HG02588 (cell line): ENCODE measurements around the gene CDH4.

Experiments
- ATAC-seq: cut with Tn5 transposase; IDR thresholded peaks from one replicate; pipeline ENCODE4 v1.9.1; 2021; ENCODE audit warnings: mild to moderate bottlenecking, moderate library complexity; ENCODE audit not compliant: unreplicated experiment

The CDH4 gene

GRCh38 chr20:61548069-61548468 is 296.0 kb downstream of the CDH4 start:
- ATAC-seq: no peak

- no peak for ATAC-seq
These were observed 297.8 kb downstream of the CDH4 start for GRCh38 chr20:61549865-61550264.

GRCh38 chr20:61551401-61551800 is 299.3 kb downstream of the CDH4 start:
- ATAC-seq: no peak

DNA sequence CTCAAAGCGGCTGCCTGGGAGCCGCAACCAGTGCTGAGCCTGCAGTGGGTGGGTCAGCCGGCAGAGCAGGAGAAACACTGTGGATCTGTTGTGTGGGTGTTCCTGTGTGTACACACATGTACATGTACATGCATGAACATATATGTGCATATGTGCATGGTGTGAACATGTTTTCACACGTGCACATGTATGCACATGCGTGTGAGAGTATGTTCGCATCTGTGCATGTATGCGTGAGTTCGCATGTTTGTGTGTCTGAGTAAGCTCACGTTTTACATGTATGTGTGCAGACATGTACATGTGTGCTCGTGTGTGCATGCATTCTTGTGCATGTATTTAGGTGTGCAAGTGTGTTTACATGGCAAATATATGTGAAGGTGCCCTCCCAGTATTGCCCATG is 302.6 kb downstream of the CDH4 start:
- no peak for ATAC-seq

DNA sequence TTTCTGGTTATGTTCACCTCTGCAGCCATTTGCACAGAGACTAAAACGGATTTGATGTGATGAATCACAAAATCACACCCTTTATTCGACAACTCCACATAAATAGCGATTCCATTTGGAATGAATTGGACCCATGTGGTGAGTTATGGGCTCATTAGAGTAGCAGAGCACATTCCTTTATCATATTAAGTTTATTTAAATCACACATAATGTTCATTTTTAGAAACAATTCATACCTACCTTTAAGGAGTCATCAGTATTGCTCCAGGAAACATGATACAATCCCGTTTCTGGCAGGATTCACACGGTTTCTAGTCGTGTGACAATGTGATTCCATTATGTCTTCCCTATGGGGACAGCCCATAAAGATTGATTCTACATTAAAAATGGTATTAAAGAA is 303.5 kb downstream of the CDH4 start:
- no peak for ATAC-seq

DNA sequence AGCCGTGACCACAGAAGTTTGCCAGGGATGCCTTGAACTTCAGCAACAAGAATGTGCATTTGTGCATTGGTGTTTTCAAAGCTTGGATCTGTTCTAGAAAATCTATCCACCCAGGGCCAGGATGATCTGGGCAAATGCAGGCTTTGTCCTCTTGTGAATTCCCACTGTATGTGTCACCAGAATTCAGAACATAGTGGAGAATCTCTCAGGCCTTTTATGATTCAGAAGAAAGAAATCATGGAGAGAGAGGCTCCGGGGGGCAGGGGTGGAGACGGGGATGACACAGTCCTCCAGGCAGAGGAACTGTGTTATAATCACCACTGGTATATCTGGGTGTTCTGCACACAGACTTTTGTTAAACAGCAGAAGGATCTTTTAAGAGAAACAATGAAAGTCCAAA is 304.1 kb downstream of the CDH4 start:
- no peak for ATAC-seq

- ATAC-seq: no peak
These were observed 304.6 kb downstream of the CDH4 start for GRCh38 chr20:61556673-61557072.

GRCh38 chr20:61557621-61558020 is 305.6 kb downstream of the CDH4 start:
- no peak for ATAC-seq

- ATAC-seq: no peak
These were observed 306.7 kb downstream of the CDH4 start for GRCh38 chr20:61558726-61559125.

GRCh38 chr20:61559706-61560315 is 307.8 kb downstream of the CDH4 start:
- ATAC-seq: no peak

GRCh38 chr20:61560361-61560853 is 308.3 kb downstream of the CDH4 start:
- no peak for ATAC-seq

- no peak for ATAC-seq
These were observed 309.2 kb downstream of the CDH4 start for GRCh38 chr20:61561111-61561830.

- ATAC-seq: no peak
These were observed 310.4 kb downstream of the CDH4 start for GRCh38 chr20:61562491-61562890.

- no peak for ATAC-seq
These were observed 310.9 kb downstream of the CDH4 start for GRCh38 chr20:61562897-61563504.

DNA sequence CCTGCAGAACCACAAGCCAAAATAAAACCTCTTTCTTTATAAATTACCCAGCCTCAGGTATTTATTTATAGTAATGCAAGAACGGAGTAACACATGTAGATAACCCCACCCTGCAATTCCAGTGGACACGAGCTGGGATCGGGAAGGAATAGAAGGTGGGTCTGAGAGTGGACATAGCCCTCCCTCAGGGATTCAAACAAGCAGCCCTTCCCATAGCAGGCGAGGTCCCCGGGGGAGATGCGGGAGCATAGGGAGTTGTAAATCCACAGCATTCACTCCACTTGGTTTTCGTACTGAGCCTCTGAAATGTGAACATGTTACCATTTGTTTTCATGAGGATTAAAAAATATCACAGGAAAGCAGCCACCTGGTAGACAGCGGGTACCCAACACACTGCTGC is 312.6 kb downstream of the CDH4 start:
- no peak for ATAC-seq

- ATAC-seq: no peak
These were observed 313.7 kb downstream of the CDH4 start for GRCh38 chr20:61565791-61566190.

DNA sequence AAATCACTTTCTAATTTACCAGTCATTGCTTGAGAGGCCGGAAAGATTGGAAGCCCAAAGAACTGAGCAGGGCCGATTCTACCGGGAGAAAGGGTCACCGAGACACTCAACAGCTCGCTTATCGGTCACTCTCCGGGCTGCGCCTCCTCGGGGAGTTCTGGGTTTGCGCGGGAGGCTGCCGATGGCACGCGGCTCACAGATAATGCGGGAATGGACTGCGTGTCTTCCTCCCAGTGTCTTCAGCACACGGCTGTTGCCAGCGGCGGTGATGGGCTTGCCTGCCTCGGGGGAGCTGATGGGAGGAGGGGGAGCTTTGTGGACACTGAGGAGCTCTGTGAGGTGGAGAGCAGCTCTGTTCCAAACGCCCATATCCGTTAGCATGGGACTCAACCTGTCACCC is 314.6 kb downstream of the CDH4 start:
- no peak for ATAC-seq

GRCh38 chr20:61567204-61567603 is 315.1 kb downstream of the CDH4 start:
- no peak for ATAC-seq

- no peak for ATAC-seq
These were observed 317.8 kb downstream of the CDH4 start for GRCh38 chr20:61569825-61570224.

DNA sequence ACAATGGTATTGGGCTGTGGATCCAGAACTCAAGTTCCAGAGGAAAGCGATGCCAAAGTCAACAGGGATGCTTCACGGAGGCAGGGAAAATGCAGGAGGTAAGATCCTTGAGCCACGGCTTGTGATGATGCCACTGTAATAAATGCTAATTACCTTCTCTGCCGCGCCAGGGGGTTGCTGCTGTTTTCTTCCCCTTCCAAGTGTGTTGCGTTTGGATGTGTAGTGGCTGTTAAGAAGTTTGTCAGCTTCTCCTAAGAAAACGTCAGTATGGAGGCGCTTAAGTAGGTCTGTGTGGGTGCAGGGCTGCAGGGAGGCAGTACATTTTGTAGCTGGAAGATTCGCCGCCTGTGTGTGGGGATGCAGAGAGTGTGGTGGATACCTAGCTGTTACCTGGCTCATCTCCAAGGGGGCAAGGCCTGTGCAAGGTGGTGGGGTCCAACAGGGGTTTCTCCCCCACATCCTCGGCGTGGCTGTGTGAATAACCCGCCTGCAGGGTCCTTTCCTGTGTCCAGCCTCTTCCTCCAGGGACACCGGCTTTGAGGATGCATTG is 318.7 kb downstream of the CDH4 start:
- ATAC-seq: no peak

DNA sequence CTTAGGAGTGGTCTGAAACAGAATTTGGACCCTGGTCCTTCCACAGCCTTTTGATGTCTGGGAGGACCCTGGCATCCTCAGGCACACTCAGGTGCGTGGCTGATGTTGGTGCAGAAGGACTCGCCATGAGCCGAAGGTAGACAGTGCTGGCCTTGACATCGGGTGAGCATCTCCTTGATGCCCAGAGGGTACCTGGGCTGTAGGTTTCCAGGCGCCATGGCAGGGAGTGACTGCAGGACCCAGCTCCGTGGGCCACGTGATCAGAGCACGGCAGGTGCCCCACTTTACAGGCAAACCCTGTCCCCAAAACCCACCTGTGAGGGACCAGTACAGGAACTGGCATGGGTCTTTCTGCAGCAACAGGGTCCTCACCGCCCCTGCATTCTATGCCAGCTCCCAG is 319.2 kb downstream of the CDH4 start:
- no peak for ATAC-seq
